ENCODE measurements around the gene BTNL9.
"Not testable (repeated sequence)": the region's sequence is repeated elsewhere in the genome, so short reads cannot be mapped to it uniquely, and the experiment has no call there.

The BTNL9 gene

GRCh38 chr5:181039931-181040630 lies at the start of gene BTNL9:
Gene BTNL9, plus strand, starts transcription at chr5:181040266. Its CDS starts 5,224 bp downstream, at chr5:181045490.
- DNase-seq (ENCODE audit: low read depth in 2 of 2, low spot score in 1 of 2), result no peak

GRCh38 chr5:180990882-180991242 lies 49.2 kb upstream of the BTNL9 start:
- no peak for DNase-seq (ENCODE audit: low read depth in 2 of 2, low spot score in 1 of 2)

GRCh38 chr5:181001947-181002346 lies 38.1 kb upstream of the BTNL9 start:
- DNase-seq (ENCODE audit: low read depth in 2 of 2, low spot score in 1 of 2), result no peak

DNA sequence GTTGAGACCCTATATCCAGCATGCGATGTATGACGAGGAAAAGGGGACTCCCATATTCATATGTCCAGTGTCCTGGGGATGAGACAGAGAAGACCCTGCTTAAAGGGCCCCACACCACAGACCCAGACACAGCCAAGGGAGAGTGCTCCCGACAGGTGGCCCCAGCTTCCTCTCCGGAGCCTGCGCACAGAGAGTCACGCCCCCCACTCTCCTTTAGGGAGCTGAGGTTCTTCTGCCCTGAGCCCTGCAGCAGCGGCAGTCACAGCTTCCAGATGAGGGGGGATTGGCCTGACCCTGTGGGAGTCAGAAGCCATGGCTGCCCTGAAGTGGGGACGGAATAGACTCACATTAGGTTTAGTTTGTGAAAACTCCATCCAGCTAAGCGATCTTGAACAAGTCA lies 34.3 kb upstream of the BTNL9 start:
- DNase-seq (ENCODE audit: low read depth in 2 of 2, low spot score in 1 of 2), result no peak

GRCh38 chr5:181008136-181008535 lies 31.9 kb upstream of the BTNL9 start:
- DNase-seq (ENCODE audit: low read depth in 2 of 2, low spot score in 1 of 2), result no peak

GRCh38 chr5:181010018-181010417 lies 30.0 kb upstream of the BTNL9 start:
- not testable (repeated sequence) for DNase-seq (ENCODE audit: low read depth in 2 of 2, low spot score in 1 of 2)

GRCh38 chr5:181014654-181015053 lies 25.4 kb upstream of the BTNL9 start:
- not testable (repeated sequence) for DNase-seq (ENCODE audit: low read depth in 2 of 2, low spot score in 1 of 2)

DNA sequence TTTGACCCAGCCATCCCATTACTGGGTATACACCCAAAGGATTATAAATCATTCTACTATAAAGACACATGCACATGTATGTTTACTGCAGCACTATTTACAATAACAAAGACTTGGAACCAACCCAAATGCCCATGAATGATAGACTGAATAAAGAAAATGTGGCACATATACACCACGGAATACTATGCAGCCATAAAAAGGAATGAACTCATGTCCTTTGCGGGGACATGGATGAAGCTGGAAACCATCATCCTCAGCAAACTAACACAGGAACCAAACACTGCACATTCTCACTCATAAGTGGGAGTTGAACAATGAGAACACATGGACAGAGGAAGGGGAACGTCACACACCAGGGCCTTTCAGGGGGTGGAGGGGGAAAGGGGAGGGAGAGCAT lies 22.6 kb upstream of the BTNL9 start:
- not testable (repeated sequence) for DNase-seq (ENCODE audit: low read depth in 2 of 2, low spot score in 1 of 2)

GRCh38 chr5:181020688-181021087 lies 19.4 kb upstream of the BTNL9 start:
- DNase-seq (ENCODE audit: low read depth in 2 of 2, low spot score in 1 of 2), result no peak

DNA sequence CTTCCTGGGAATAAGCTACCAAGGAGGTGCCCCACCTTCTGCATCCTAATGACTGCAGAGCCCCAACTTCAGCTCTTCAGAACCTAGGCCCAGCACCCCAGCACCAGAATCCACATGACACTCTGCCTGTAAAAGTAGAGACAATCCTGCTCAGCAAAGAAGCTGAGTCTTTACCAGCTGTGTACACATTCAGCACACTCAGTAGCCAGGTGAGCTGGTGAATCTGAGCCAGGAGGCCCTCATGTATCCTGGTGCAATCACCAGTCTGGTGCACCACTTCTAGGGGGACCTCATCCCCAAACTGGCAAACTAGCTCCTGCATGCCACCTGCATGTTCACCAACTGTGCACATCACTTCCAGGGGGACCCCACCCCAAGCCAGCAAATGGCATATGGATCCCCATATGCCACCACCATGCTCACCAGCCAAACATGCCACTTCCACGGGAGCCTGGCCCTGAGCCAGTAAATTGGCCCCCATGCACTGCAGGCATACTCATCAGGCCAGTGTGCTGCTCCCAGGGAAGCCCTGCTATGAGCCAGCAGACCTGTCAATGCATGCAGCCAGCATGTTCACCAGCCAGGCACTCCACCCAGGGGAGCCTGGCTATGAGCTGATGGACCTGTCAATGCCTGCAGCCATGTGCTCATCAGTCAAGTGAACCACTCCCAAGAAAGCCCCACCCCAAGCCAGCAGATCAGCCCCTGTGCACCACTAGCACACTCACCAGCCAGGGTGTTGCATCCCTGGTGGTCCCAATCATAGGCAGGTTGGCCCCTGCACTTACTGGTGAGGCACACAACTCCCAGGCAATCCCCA lies 15.6 kb upstream of the BTNL9 start:
- DNase-seq (ENCODE audit: low read depth in 2 of 2, low spot score in 1 of 2), result no peak

GRCh38 chr5:181027452-181028031 lies 12.5 kb upstream of the BTNL9 start:
- DNase-seq (ENCODE audit: low read depth in 2 of 2, low spot score in 1 of 2), result no peak

- no peak for DNase-seq (ENCODE audit: low read depth in 2 of 2, low spot score in 1 of 2)
Observed at GRCh38 chr5:181028032-181028819, 11.8 kb upstream of the BTNL9 start.

DNA sequence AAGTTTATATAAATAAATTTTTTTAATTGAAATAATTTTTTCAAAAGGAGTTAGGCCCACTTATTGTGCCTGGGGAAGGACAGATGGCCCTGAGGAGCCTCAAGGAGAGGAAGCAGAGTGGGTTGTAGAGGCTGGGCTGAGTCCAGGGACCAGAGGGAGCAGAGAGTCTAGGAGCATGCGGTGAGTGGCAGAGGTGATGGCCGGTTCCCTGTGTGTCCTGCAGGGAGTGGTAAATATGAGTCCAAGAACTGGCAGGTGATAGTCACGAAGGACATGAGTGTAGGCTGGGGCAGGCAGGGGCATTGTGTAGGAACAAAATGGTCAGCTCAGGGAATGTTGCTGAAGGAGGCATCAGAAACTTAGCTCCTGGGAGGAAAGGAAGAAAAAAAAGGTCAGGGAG lies 8.3 kb upstream of the BTNL9 start:
- DNase-seq (ENCODE audit: low read depth in 2 of 2, low spot score in 1 of 2), result no peak

GRCh38 chr5:181035991-181036815 lies 3.9 kb upstream of the BTNL9 start:
- DNase-seq (ENCODE audit: low read depth in 2 of 2, low spot score in 1 of 2), result no peak

- no peak for DNase-seq (ENCODE audit: low read depth in 2 of 2, low spot score in 1 of 2)
Observed at GRCh38 chr5:181036816-181037364, 3.2 kb upstream of the BTNL9 start.

- DNase-seq (ENCODE audit: low read depth in 2 of 2, low spot score in 1 of 2), result no peak
Observed at GRCh38 chr5:181037365-181037861, 2.7 kb upstream of the BTNL9 start.

DNA sequence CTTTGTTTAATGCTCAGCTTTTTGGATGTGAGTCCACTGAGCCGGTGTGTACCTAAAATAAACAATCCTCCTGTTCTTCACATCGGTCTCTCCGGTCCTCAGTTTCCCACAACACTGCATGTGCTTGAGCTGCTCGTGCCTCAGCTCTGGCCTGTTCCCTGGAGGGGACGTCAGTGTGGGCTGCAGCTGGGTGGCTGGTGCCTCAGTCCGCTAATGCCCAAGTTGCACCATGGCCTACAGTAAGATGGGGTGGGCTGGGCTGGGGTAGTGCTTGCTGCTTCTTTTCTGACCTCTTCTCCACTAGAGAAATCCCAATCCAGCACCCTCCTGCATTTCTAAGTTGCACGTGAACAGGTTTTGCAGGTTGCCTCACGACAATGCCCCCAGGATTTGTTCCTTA lies 595 bp upstream of the BTNL9 start:
- DNase-seq (ENCODE audit: low read depth in 2 of 2, low spot score in 1 of 2), result no peak

DNA sequence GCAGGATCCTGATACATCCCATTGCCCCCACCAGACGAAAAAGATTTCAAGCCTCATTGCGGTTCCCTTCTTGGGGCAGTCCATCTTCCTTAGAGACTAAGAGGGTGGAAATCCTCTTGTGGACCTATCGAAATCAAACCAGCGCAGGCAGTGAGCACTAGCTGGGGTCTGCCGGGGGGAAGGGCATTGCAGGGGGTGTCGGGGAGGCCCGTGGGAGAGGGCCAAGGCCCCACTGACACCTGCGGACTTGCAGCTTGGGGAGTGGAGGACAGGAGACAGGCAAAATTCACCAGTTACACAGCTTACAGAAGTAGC lies 522 bp downstream of the BTNL9 start:
- DNase-seq (ENCODE audit: low read depth in 2 of 2, low spot score in 1 of 2), result no peak

GRCh38 chr5:181041043-181041442 lies 977 bp downstream of the BTNL9 start:
- DNase-seq (ENCODE audit: low read depth in 2 of 2, low spot score in 1 of 2), result no peak

DNA sequence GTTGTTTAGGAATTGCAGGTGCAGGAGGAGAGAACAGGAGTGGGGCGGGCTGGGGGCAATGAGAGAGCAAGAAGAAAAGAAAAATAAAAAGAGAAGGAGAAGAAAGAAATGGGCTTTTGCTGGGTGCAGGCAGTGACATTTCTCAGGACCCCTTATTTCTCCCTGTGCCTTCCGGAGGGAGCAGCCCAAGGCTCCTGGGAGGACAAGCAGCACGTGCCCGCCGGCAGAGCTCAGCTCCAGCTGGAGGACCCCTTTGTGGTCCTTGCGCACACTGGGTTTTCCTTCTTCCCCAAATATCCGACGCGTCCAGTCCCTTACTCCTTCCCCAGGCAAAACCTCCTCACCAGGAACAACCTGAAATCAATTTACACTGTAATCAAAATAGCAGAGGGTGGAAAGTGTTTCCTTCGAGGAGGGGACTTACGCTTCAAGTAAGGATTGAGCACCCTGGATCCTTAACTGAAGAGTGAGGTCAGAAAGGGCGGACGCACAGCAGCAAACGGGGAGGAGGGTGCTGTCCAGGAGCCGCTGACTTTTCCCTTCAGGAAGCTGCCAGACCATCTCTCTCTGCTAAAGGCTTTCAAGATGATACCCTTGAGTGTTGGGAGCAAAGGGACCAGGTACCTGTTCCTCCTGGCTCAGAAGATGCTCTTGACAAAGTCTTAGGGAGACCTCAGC lies 2.1 kb downstream of the BTNL9 start:
- DNase-seq (ENCODE audit: low read depth in 2 of 2, low spot score in 1 of 2), result no peak

Measured in stimulated activated CD8-positive, alpha-beta memory T cell treated with anti-CD3 and anti-CD28 coated beads, Interleukin-4, amount 100 ng/mL, for 1 hour (primary cell).